ENCODE results near the gene ABCA4.
"Not testable (repeated sequence)": the region's sequence is repeated elsewhere in the genome, so short reads cannot be mapped to it uniquely, and the experiment has no call there.

Gene ABCA4

DNA sequence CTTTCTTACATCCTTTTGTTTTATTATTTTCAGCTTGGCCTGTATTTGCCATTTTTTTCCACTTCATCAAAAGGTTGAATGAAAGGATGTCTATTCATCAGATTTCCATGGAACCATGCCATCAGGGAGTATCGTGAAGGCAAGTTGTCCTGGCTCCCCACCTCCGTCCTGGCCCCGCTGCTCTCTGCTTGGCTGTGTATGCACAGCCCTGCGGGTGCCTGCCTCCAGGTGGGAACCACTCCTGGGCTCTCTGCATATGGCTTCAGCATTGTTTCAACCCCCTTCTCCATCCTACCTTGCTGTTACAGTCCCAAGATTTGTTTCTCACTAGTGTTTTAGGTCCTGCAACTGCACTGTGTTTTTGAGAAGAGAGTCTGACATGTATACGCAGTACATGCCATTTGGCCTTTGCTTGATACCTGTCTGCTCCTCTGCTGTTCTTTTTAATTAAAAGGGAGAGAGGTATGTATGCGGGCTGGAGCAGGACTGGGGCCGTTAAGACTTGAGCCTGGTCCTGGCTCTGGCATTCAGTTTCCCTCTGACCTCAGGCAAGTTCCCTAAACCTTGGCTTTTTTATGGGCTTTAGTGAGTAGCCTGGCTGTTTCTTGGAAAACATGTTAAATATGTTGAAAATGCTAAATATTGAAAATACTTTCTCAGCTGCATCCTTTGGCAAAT lies 141.8 kb downstream of the ABCA4 start:
- DNase-seq (ENCODE audit: low read depth) = no peak

DNA sequence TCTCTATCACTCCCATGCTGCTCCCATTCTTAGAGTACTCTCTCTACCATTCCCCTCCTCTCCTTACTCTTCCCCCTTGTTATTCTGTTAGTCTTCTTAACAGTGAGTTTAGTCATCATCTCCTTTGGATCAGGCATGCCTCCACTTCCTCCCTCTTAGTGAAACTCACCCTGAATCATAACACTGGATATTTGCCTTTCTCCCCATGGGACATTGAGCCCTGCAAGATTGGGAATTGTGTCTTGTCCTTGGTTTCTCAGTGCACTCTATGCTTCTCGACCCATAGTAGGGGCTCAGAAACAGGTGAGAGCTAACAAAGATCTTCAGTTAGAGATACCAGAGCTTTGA lies 143.4 kb downstream of the ABCA4 start:
- no peak for DNase-seq (ENCODE audit: low read depth)

DNA sequence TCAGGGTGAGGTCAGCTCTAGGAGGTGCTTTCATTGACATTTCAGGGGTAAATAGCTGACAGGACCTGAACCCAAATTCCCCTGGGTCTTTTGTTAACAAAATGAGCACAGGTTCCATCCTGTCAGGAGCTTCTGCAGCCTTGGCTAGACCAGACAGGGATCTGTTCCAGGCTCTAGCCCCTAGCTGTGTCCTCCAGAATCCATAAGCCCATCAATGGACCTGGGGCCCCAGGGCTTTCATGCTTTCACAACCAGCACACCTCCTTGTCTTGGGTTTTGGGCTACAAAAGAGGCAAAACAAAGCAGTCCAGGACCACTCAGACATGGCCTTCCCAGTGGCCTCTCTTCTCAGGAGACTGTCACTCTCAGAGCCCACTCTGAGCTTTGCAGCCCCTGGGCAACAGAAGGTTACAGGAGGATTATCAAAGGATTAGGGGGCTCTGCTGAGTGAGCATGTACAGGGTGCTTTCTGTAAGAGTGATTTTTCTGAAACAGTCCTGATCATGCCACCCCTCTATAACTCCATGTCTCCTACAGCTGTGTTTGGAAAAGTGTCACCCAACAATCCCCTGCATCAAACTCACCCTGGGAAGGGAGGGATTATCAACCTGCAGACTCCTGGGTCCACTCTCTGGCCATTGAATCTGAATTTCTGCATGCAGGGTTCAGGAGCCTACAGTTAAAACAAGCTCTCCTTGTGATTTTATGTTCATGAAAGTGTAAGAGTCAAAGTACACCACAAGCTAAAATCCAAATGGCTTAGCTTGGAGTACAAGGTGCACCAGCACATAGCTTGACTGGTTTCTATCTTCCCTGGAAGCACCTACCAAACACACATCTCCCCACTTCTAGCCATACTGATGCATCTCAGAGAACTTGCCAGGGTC lies 144.0 kb downstream of the ABCA4 start:
- no peak for DNase-seq (ENCODE audit: low read depth)

DNA sequence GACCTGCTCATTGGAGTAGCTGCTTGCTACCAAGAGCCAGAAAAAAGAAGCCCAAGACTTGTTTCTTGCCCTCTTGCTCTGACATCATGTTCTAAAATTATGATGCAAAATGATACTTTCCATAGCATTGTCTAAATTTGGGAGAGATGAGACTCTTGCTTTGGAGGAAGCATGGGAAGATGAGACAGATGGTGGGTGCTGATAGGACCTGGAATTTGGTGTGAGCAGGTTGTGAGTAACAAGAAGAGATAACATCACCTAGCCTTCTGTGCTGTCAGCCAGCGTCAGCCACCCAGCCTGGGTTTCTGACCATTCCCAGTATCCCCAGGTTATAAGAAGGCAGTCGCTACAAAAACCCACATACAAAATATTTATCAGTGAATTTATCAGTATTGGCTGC lies 144.7 kb downstream of the ABCA4 start:
- no peak for DNase-seq (ENCODE audit: low read depth)

DNA sequence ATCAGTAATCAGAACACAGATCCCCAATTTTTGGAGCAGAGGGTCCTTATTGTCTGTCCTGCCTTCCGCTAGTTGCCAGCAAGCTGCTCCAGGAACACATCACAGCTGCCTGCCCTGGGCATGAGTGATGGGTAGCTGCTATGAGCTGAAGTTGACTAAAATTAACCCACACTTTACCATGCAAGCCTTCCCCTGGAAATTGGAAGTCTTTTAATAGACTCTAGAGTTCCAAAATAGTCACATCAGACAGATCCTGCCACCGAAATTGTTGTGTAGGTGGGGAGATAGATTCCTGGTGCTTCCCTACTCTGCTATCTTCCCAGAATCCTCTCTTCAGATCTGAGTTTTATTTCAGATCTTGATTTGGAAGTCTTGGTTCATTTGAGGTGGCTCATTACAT lies 148.6 kb downstream of the ABCA4 start:
- DNase-seq (ENCODE audit: low read depth) = no peak

DNA sequence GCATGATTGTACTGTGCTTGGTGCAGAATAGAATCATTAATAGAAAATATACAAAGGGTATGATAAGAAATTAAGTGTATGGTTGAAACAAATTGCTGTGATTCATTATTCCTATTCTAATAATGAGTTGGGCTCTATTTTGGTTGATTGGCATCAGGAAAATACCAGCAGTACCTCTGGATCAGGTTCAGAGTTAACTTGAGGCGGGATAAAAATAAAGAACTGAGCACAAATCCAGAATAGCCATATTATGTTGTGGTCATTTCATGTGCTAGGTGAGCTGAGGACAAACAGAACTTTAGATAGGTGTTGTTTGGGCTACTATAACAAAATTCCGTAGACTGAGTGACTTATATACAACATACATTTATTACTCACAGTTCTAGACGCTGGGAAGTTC lies 151.1 kb downstream of the ABCA4 start:
- DNase-seq (ENCODE audit: low read depth) = no peak

DNA sequence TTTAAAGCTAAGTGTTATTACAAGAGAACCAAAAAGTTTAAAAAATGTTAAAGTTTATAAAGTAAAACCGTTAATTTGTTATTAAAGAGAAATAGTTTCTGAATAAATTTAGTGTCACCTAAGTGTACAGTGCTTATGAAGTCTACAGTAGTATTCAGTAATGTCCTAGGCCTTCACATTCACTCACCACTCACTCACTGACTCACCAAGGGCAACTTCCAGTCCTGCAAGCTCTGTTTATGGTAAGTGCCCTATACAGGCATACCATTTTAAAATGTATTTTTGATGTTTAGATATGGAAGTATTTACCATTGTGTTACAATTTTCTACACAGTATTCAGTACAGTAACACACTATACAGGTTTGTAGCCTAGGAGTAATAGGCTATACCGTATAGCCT lies 151.6 kb downstream of the ABCA4 start:
- DNase-seq (ENCODE audit: low read depth) = no peak

DNA sequence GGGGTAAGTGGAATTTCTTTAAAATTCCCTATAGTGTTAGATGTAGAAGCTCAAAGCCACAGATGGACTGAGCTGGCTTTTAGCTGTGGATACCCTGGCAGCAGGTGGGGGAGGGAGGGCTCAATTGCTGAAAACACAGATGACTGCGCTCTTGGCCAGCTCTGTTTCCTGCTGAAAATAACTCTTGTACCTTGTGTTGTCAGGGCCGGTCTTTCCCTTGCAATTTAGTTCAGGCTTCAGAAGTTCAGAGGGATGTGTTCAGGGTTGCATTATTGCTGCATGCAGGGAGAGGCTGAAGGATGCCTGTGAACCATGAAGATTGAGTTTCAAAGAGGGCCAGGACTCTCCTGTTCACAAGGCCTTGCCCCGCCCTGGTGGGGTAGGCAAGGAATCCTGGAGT lies 153.6 kb downstream of the ABCA4 start:
- no peak for DNase-seq (ENCODE audit: low read depth)

DNA sequence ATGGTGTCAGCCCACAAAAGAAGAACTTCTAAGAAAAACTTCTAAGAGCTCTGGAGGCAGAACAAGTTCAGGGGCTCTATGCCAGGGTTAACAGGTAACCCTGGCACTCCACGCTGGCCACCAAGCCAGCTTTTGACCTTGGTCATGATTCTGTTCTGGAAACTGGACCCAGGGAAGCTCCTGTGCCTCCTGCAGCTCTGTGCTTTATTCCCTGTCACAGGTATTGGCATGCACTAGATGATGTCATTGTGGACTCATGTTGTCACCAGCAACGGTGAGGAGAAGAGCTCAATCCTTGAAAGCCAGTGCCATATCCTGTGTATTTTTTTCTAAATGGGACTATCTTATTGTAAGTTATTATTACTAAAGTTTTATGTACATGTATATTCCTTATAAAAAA lies 155.1 kb downstream of the ABCA4 start:
- DNase-seq (ENCODE audit: low read depth) = no peak

DNA sequence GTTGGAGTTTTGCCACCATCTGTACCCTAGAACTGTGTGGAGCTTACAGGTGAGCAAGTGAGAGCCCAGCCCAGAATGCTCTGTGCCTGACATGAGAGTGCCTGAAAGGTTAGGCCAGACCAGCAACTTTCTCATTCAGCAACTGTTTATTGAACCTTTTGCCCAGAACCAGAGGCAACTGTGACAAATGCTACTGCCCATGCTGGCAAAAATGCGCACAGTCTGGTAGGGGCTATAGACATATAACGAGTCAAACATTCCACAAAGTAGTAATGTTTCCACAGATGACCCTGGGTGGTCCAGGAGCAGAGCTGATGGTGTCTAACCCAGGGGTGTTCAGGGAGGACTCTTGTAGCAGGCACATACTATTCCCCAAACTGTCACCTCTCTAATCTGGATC lies 155.7 kb downstream of the ABCA4 start:
- no peak for DNase-seq (ENCODE audit: low read depth)

DNA sequence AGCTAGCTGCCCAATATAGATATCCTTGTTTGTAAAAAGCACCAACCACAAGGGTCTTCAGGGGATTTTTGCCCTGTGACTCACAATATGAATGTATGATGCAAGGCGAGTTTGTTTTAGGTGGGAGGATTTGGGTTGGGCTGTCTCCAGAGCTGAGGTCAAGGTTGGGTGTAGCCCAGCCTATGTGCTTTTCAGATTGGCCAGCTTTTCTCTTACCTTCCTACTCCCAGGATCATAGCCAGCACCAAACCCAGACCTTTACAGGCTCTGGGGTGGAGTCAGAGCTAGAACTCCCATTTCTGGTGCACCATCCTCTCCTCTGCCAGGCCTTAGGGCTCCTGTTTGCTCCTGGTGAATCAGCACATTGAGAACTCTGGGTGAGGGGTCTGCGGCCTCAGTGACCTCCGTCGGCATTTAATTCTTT lies 156.2 kb downstream of the ABCA4 start:
- DNase-seq (ENCODE audit: low read depth) = no peak

DNA sequence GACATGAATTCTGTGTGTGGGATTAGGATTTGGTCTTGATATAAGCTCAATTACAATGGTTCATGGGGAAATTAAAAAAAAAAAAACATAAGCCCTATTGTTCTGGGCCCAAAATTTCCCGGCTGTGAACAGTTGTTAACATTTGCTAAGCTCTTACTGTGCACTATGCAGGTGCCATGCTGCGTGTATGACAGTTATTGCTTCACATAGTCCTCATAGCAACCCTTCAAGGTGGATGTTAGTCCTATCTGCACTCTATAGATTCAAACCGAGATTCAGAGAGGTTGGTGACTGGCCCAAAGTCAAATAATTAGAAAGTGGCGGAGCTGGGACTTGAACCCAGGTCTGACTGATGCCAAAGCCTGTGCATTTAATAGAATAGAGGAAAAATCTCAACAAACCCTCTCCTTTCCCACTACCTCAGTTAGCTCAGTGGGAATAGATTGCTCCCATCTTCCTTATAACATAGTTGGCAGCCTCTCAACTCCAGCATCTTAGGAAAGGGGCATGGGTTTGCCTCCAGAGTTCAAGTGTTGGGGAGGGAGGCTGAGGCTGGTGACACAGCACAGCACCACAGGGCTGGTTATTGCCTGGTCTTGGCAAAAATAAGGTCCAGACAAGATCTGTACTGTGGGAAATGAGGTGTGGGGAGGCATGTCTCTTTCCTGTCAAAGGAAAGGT lies 156.7 kb downstream of the ABCA4 start:
- DNase-seq (ENCODE audit: low read depth) = no peak

DNA sequence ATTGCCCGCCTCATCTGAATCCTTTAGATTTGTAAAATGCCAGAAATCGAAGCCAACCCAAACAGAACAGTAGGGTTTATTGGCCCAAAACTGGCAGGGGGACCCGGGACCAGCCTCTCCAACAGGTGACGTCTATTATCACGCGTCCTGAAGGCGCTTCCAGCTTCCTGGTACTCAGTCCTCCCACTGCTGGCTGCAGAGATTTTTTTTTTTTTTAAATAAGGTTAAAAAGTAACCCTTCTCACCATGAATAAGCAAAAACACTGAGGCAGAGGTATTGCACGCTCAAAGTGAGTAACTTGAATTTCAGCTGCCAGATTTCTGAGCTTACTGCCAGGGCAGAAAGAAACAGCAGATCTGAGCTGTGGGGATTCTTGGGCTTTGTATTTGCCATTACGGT lies 157.4 kb downstream of the ABCA4 start:
- DNase-seq (ENCODE audit: low read depth) = no peak

DNA sequence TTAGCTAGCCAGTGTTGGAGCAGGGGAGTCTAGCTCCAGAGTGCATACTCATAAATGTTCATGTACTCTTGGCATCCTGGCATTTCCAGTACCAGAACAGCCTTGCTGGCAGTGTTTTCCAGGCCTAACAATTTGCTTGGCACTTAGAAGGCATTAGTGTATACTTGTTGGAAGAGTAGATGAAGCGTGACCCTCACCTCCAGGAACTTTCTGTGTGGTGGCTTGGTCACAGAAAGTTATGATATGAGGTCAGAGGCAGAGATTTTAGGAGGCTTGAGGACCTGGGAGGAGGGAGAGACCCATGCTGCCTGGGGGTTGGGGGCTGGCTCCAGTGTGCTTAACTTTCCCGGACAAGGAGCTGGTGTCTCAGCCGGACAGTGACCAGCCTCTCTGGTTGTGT lies 159.0 kb downstream of the ABCA4 start:
- DNase-seq (ENCODE audit: low read depth) = no peak

DNA sequence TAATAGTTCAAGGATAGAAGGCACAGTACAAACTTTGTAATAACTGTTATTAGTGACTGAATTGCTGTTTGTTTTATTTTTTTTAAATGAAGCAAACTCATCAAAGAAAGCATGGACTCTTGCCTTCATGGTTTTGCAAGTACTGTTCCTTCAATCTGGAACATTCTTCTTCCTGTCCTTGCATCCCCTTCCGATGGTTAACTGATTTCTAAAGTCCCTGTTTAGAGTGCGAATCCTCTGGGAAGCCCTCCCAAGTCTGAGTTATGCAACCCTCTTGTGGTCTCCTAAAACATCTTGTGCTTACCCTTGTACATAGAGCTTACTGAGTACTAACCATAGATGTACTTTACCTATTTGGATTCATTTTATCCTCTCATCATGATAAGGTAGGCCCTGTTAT lies 159.5 kb downstream of the ABCA4 start:
- DNase-seq (ENCODE audit: low read depth) = no peak

DNA sequence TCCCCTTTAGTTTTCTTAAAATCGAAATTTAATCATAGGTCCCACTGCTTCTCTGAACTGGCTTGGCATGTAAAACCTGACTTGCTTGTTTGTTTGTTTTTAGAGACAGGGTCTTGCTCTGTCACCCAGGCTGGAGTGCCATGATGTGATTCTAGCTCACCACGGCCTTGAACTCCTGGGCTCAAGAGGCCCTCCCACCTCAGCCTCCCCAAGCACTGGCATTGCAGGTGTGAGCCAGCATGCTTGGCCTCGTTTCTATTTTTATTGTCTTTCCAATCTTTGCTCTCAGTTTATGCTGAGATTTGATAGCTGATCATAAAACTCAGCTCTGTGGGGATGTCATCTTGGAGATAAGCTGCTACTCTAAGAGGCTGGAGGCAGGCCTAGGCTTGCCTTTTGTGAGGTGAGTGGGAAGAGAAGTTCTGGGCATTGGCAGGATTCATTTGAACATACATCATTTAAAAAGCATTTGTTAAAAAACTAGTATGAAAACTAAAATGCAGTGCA lies 160.3 kb downstream of the ABCA4 start:
- DNase-seq (ENCODE audit: low read depth) = no peak

DNA sequence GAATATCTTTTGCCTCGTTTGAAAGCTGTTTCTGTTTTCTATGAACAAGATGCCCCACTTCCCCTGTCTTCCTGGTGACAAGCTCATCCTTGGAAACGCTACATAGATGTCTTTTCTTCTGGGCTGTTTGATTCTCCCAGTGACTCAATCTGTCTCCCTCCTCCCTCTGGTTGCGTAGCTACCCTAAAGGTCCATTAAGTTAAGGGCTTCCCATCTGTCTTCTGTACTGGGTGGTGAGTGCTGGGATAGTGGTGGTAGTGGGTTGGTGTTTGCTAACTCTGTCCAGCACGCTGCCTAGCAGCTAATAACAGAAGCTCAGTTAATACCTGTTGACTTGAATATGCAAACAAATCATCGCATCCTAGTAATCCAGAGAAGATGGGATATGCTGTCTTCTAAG lies 161.5 kb downstream of the ABCA4 start:
- no peak for DNase-seq (ENCODE audit: low read depth)

DNA sequence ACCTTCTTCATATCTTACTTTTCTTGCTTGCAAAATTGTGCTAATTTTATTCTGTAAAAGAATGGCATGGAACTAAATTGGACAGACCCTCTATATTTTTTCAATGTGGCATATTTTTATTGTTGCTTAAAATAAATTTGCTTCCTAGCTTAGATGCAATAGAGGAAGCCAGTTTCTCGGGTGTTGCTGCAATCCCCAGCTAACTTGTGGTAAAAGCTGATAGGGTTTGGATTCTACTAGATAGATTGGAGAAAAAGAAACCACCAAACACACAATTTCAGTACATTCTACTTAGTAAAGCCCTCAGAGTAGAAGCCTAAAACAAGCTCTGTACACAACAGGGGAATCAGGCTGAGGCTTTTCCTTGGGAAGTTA lies 162.2 kb downstream of the ABCA4 start:
- DNase-seq (ENCODE audit: low read depth) = no peak

DNA sequence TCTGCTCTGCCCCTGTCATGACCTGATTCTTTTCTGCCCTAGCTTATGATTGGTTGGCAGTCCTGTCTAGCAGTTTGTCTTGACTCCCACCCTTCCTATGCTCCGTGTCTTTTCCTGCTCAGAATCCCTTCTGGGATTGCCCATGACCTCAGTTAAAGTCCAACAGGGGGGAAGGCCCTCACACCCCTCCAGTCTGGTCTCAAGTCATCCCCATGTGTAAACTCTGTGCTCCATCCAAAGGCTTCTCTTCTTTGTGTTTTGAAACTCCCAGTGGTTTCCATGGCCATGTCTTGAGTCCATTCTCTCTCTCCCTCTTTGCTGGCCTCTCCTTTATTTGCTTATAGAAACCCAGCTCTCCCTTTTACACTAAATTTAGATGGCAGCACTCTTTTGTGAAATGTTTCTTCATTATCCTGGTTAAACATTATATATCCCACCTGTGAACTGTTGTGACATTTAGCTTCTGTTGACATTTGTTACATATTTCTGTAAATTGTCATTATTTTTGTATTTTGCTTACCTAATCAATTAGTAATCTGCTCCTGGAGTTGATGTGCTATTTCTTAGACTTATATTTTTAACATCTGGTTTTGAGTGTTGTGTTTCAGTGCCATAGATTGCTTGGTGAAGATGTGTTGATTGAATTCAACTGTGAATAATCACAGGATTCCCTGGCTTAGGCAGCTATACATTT lies 162.8 kb downstream of the ABCA4 start:
- no peak for DNase-seq (ENCODE audit: low read depth)

DNA sequence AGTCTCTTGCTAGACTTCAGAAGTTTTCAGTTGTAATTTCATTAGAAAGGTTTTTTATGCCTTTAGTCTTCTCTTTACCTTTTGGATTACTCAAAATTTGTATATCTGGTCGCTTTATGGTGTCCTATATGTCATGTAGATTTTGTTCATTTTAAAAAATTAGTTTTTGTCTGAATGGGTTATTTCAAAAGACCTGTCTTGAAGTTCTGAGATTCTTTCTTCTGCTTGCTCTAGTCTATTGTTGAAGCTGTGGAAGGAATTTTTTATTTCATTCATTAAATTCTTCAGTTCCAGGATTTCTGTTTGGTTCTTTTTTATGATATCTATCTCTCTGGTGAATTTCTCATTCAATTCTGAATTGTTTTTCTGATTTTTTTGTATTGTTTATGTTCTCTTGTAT lies 165.2 kb downstream of the ABCA4 start:
- DNase-seq (ENCODE audit: low read depth) = no peak

DNA sequence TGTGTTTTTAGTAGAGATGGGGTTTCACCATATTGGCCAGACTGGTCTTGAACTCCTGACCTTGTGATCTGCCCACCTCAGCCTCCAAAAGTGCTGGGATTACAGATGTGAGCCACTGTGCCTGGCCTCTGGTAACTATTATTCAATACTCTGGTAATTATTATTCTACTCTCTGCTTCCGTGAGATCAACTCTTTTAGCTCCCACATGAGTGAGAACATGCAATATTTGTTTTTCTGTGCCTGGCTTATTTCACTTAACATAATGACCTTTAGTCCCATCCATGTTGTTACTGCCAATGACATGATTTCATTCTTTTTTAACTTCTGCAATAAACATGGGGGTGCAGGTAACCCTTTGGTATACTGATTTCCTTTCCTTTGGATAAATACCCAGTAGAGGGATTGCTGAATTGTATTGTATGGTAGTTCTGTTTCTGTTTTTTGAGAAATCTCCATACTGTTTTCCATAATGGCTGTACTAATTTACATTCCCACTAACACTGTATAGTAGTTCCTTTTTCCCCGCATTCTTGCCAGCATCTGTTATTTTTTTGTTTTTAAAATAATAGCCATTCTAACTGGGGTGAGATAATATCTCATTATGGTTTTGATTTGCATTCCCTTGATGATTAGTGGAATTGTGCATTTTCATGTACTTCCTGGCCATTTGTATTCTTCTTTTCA lies 173.8 kb downstream of the ABCA4 start:
- DNase-seq (ENCODE audit: low read depth) = not testable (repeated sequence)

Data from T follicular helper cell (primary cell).